H1 (cell line): ENCODE data around the gene WBP1L.

Source experiments
- YY1 ChIP-seq: IDR thresholded peaks from 2 replicates; pipeline ENCODE4 v1.6.1; 2011; ENCODE audit warnings: low read depth, mild to moderate bottlenecking, low read length
- TF ChIP-seq, protein P1 (sequence below), 3 experiments: IDR thresholded peaks; 1 replicate in 2 of 3; 2 replicates in 1 of 3; pipeline versions ENCODE4 v1.5.1 to v1.6.1; 2011; ENCODE audit warnings: low read length in 3 of 3, mild to moderate bottlenecking in 3 of 3, inconsistent platforms in 2 of 3, low read depth in 1 of 3, moderate library complexity in 1 of 3; ENCODE audit not compliant: insufficient read depth in 1 of 3; ENCODE audit errors: control extremely low read depth in 1 of 3

GRCh38 chr10:102795453-102796406, 52.0 kb downstream of the WBP1L start:
- TF ChIP-seq, protein P1, sequence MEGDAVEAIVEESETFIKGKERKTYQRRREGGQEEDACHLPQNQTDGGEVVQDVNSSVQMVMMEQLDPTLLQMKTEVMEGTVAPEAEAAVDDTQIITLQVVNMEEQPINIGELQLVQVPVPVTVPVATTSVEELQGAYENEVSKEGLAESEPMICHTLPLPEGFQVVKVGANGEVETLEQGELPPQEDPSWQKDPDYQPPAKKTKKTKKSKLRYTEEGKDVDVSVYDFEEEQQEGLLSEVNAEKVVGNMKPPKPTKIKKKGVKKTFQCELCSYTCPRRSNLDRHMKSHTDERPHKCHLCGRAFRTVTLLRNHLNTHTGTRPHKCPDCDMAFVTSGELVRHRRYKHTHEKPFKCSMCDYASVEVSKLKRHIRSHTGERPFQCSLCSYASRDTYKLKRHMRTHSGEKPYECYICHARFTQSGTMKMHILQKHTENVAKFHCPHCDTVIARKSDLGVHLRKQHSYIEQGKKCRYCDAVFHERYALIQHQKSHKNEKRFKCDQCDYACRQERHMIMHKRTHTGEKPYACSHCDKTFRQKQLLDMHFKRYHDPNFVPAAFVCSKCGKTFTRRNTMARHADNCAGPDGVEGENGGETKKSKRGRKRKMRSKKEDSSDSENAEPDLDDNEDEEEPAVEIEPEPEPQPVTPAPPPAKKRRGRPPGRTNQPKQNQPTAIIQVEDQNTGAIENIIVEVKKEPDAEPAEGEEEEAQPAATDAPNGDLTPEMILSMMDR (IDR thresholded peaks at IDR 0.05; ENCODE audit: control extremely low read depth in 1 of 3, insufficient read depth in 1 of 3, low read depth in 1 of 3, low read length in 3 of 3): no peak
- TF ChIP-seq YY1: no peak
